CD14-positive monocyte (primary cell): ENCODE results near the gene LRRC7. TPM values are rescaled to one million over a fixed set of nuclear protein-coding genes. Genes with fewer than 3 reads are reported as not detected.

Experiments used
- DNase-seq, 3 donors: peaks; one replicate each; pipeline ENCODE4 v3.0.0-alpha.2; 2011 to 2022
- H2AFZ ChIP-seq: 2 replicates; pipeline ENCODE4 v1.6.0; 2012; ENCODE audit warnings: mild to moderate bottlenecking, low read depth, low read length, inconsistent platforms; ENCODE audit not compliant: insufficient read depth, poor library complexity, severe bottlenecking
- H3K27ac ChIP-seq, 2 donors: 1 replicate in 1 of 2; 2 replicates in 1 of 2; pipeline ENCODE4 v1.5.1; 2012 to 2013; ENCODE audit warnings: low read length in 2 of 2, control low read depth in 1 of 2, inconsistent platforms in 1 of 2, low read depth in 1 of 2, mild to moderate bottlenecking in 1 of 2
- H3K27me3 ChIP-seq, 2 donors: one replicate each; pipeline versions ENCODE4 v1.6.0 to v1.6.1; 2011 to 2013; ENCODE audit warnings: low read length in 2 of 2; ENCODE audit not compliant: control insufficient read depth in 2 of 2, insufficient read depth in 2 of 2
- H3K36me3 ChIP-seq, 2 donors: replicated peaks in 1 of 2; 1 replicate in 1 of 2; 2 replicates in 1 of 2; pipeline versions ENCODE4 v1.5.1 to v1.6.1; 2012 to 2013; ENCODE audit warnings: low read length in 2 of 2, control low read depth in 1 of 2, inconsistent platforms in 1 of 2, mild to moderate bottlenecking in 1 of 2; ENCODE audit not compliant: insufficient read depth in 2 of 2, control insufficient read depth in 1 of 2
- H3K4me1 ChIP-seq, 2 donors: 1 replicate in 1 of 2; 2 replicates in 1 of 2; pipeline versions ENCODE4 v1.5.1 to v1.6.1; 2012 to 2013; ENCODE audit warnings: low read length in 2 of 2, control low read depth in 1 of 2, inconsistent platforms in 1 of 2, mild to moderate bottlenecking in 1 of 2, moderate library complexity in 1 of 2; ENCODE audit not compliant: insufficient read depth in 2 of 2, control insufficient read depth in 1 of 2
- H3K4me2 ChIP-seq: replicated peaks from 2 replicates; pipeline ENCODE3; 2012; ENCODE audit warnings: low read length, moderate library complexity, mild to moderate bottlenecking; ENCODE audit not compliant: poor library complexity, severe bottlenecking; ENCODE audit errors: extremely low read depth
- H3K4me3 ChIP-seq, 3 experiments: fragments of 200-600 bp in 1 of 3; sonication (generic) in 1 of 3; replicated peaks in 1 of 3; 1 replicate in 2 of 3; 2 replicates in 1 of 3; pipeline ENCODE4 v1.5.1; 2011 to 2013; ENCODE audit warnings: low read length in 3 of 3, mild to moderate bottlenecking in 3 of 3, control low read depth in 2 of 3, low read depth in 2 of 3, inconsistent platforms in 1 of 3, moderate library complexity in 1 of 3
- H3K79me2 ChIP-seq: 2 replicates; pipeline ENCODE4 v1.6.0; 2012; ENCODE audit warnings: mild to moderate bottlenecking, control low read depth, inconsistent platforms, low read length, moderate library complexity; ENCODE audit not compliant: insufficient read depth
- H3K9ac ChIP-seq: 2 replicates; pipeline ENCODE4 v1.6.0; 2017; ENCODE audit warnings: low read length, mild to moderate bottlenecking; ENCODE audit not compliant: insufficient read depth, poor library complexity, severe bottlenecking
- H3K9me3 ChIP-seq, 2 donors: replicated peaks in 1 of 2; 1 replicate in 1 of 2; 2 replicates in 1 of 2; pipeline versions ENCODE4 v1.5.1 to v1.6.1; 2012 to 2013; ENCODE audit warnings: low read length in 2 of 2, control low read depth in 1 of 2; ENCODE audit not compliant: control insufficient read depth in 1 of 2, insufficient read depth in 1 of 2
- H4K20me1 ChIP-seq: 2 replicates; pipeline ENCODE4 v1.6.0; 2012; ENCODE audit warnings: mild to moderate bottlenecking, low read length, control low read depth, moderate library complexity; ENCODE audit not compliant: insufficient read depth
- H3K27ac Mint-ChIP-seq, 7 donors: one replicate each; pipeline ENCODE4 v1.8.0; 2020; ENCODE audit warnings: mild to moderate bottlenecking in 7 of 7, mixed read lengths in 7 of 7, moderate library complexity in 6 of 7, inconsistent platforms in 2 of 7
- H3K27me3 Mint-ChIP-seq, 3 donors: one replicate each; pipeline ENCODE4 v1.8.0; 2021 to 2022; ENCODE audit warnings: low read depth in 3 of 3, mild to moderate bottlenecking in 3 of 3, mixed read lengths in 3 of 3, moderate library complexity in 3 of 3, inconsistent platforms in 1 of 3
- H3K36me3 Mint-ChIP-seq, 2 donors: one replicate each; pipeline ENCODE4 v1.8.0; 2020; ENCODE audit warnings: mixed read lengths in 2 of 2, inconsistent platforms in 1 of 2, mild to moderate bottlenecking in 1 of 2
- H3K4me1 Mint-ChIP-seq: one replicate; pipeline ENCODE4 v1.8.0; 2020; ENCODE audit warnings: mild to moderate bottlenecking, mixed read lengths
- H3K4me3 Mint-ChIP-seq, 2 donors: one replicate each; pipeline ENCODE4 v1.8.0; 2020; ENCODE audit warnings: mild to moderate bottlenecking in 2 of 2, mixed read lengths in 2 of 2, moderate library complexity in 1 of 2
- H3K9me3 Mint-ChIP-seq, 7 donors: one replicate each; pipeline ENCODE4 v1.8.0; 2020 to 2022; ENCODE audit warnings: mixed read lengths in 7 of 7, mild to moderate bottlenecking in 6 of 7, moderate library complexity in 6 of 7, inconsistent platforms in 2 of 7
- WGBS: methylation state at CpG from one replicate; pipeline ENCODE4 v1.1.5; 2013; ENCODE audit warnings: missing lambda C conversion rate; ENCODE audit not compliant: insufficient coverage; 5-methylcytosine and 5-hydroxymethylcytosine counted together
- intact Hi-C, 2 donors: fragments of 100-400 bp; cut with micrococcal nuclease; formaldehyde crosslinking; loops; one replicate each; pipeline versions ENCODE4 v1.15.0 to v1.15.1; 2023
- polyA plus RNA-seq, 3 donors: library from polyadenylated mRNA; depleted of rRNA in 1 of 3; unstranded in 2 of 3; stranded (reverse) in 1 of 3; fragments of 300-500 nt in 2 of 3; fragments of >200 nt in 1 of 3; fragmentation: Illumina TruSeq in 2 of 3; gene quantifications; 1 replicate in 2 of 3; 2 replicates in 1 of 3; pipeline ENCODE4 v1.2.3, GENCODE V29; 2012 to 2021
- TF ChIP-seq, protein P1 (sequence below): fragments of 200-600 bp; IDR thresholded peaks from one replicate; pipeline ENCODE4 v1.8.0; 2022; ENCODE audit warnings: antibody characterized with exemption, mild to moderate bottlenecking

The LRRC7 gene
- polyA plus RNA-seq, 3 donors = not detected

DNA sequence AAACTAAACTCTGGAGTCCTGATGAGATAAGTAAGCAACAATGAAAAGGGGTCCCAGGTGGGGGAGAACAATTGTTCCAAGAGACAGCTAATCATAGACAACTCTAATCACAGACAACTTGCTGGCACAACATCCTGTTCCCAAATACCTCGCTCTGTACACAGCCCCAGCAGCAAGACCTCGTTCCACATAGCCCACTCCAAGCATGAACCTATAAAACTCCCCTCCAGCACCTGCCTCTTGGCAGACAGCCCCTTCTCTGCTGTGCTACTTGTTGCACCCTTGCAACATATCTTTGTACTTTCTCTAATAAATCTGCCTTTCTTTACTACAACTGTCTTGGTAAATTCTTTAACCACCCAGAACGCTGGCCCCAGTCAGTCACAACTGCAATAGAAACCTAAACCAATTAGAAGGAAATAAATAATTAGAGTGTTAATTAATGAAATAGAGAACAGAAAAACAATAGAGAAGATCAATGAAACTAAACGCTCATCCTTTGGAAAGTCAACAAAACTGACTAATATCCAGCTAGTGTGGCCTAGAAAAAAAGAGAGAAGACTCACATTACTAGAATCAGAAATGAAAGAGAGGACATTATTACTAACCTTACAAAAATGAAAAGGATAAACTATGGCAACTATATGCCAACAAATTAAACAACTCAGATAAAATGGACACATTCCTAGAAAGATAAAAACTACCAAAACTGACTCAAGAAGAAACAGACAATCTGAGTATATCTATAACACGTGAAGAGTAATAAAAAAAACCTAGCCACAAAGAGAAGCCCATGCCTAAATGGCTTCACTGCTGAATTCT, 601.5 kb downstream of the LRRC7 start:
- TF ChIP-seq, protein P1, sequence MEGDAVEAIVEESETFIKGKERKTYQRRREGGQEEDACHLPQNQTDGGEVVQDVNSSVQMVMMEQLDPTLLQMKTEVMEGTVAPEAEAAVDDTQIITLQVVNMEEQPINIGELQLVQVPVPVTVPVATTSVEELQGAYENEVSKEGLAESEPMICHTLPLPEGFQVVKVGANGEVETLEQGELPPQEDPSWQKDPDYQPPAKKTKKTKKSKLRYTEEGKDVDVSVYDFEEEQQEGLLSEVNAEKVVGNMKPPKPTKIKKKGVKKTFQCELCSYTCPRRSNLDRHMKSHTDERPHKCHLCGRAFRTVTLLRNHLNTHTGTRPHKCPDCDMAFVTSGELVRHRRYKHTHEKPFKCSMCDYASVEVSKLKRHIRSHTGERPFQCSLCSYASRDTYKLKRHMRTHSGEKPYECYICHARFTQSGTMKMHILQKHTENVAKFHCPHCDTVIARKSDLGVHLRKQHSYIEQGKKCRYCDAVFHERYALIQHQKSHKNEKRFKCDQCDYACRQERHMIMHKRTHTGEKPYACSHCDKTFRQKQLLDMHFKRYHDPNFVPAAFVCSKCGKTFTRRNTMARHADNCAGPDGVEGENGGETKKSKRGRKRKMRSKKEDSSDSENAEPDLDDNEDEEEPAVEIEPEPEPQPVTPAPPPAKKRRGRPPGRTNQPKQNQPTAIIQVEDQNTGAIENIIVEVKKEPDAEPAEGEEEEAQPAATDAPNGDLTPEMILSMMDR = no peak
- no peaks in the 10 kb centered on the region for H4K20me1 ChIP-seq
- no peak for DNase-seq
- Mint-ChIP-seq H3K9me3 (peaks cover 0 to 2% (median 0%) of the 10 kb centered on the region in 7 donors), H3K36me3 (peaks cover 39 to 43% of the 10 kb centered on the region in 2 donors), H3K4me3 (no peak overlapping the region), H3K27me3 (peaks cover 0 to 2% (median 0%) of the 10 kb centered on the region in 3 donors), H3K4me1 (no peaks in the 10 kb centered on the region), H3K27ac (no peak overlapping the region)
- intact Hi-C loops = no loop called here
- peaks cover 13 to 57% of the 10 kb centered on the region in 2 donors for H3K36me3 ChIP-seq
- no peak overlapping the region for H3K9ac ChIP-seq
- H3K79me2 ChIP-seq = no peaks in the 10 kb centered on the region
- H3K4me1 ChIP-seq = no peaks in the 10 kb centered on the region
- H3K4me3 ChIP-seq = no peak overlapping the region
- no peak overlapping the region for H2AFZ ChIP-seq
- no peaks in the 10 kb centered on the region for H3K27me3 ChIP-seq
- no peak overlapping the region for H3K27ac ChIP-seq
- H3K9me3 ChIP-seq = no peaks in the 10 kb centered on the region
- WGBS = 93% methylated on average over 2 of the region's 5 CpGs
- H3K4me2 ChIP-seq = no peak overlapping the region

- no peaks in the 10 kb centered on the region for H3K79me2 ChIP-seq
- TF ChIP-seq, protein P1 = no peak
- no peak overlapping the region for H3K27ac ChIP-seq
- no CpG with 5 or more reads among the region's 1 CpG for WGBS
- Mint-ChIP-seq H3K4me1 (no peaks in the 10 kb centered on the region), H3K36me3 (peaks cover 44% of the 10 kb centered on the region in 2 donors), H3K4me3 (no peak overlapping the region), H3K9me3 (peaks cover 0 to 2% (median 0%) of the 10 kb centered on the region in 7 donors), H3K27me3 (peaks cover 0 to 2% (median 0%) of the 10 kb centered on the region in 3 donors), H3K27ac (no peak overlapping the region)
- intact Hi-C loops = no loop called here
- H4K20me1 ChIP-seq = no peaks in the 10 kb centered on the region
- H2AFZ ChIP-seq = no peak overlapping the region
- H3K4me2 ChIP-seq = no peak overlapping the region
- H3K9ac ChIP-seq = no peak overlapping the region
- no peaks in the 10 kb centered on the region for H3K4me1 ChIP-seq
- no peak overlapping the region for H3K4me3 ChIP-seq
- no peak for DNase-seq
- no peaks in the 10 kb centered on the region for H3K9me3 ChIP-seq
- no peaks in the 10 kb centered on the region for H3K27me3 ChIP-seq
- H3K36me3 ChIP-seq = peaks cover 19 to 62% of the 10 kb centered on the region in 2 donors
Observed at GRCh38 chr1:70171512-70171911, 603.8 kb downstream of the LRRC7 start.
